Vagina (tissue), 2 donors: Measurements from ENCODE around the gene SLC38A4. TPM values are rescaled to one million over a fixed set of nuclear protein-coding genes. Genes with fewer than 3 reads are reported as not detected.

Experiments used
- DNase-seq, 2 donors: peaks; one replicate each; pipeline ENCODE4 v3.0.0-alpha.2; 2017; ENCODE audit errors: extremely low spot score in 2 of 2
- H3K27ac ChIP-seq: fragments of 200-600 bp; sonication (generic); one replicate; pipeline ENCODE4 v1.5.1; 2019
- H3K27me3 ChIP-seq: fragments of 200-600 bp; sonication (generic); one replicate; pipeline ENCODE4 v1.5.1; 2019
- H3K36me3 ChIP-seq, 2 donors: fragments of 200-600 bp; sonication (generic); one replicate each; pipeline ENCODE4 v1.5.1; 2017 to 2019
- H3K4me1 ChIP-seq: fragments of 200-600 bp; sonication (generic); one replicate; pipeline ENCODE4 v1.5.1; 2019
- H3K4me3 ChIP-seq, 2 donors: fragments of 200-600 bp; sonication (generic); 1 replicate in 1 of 2; 2 replicates in 1 of 2; pipeline ENCODE4 v1.5.1; 2016 to 2019
- H3K9me3 ChIP-seq: fragments of 200-600 bp; sonication (generic); one replicate; pipeline ENCODE4 v1.5.1; 2019
- POLR2A ChIP-seq, 2 donors: fragments of 450-650 bp; IDR thresholded peaks; one replicate each; pipeline ENCODE4 v1.6.1; 2017; ENCODE audit warnings: antibody characterized with exemption in 2 of 2, mild to moderate bottlenecking in 2 of 2, moderate library complexity in 2 of 2
- POLR2AphosphoS5 ChIP-seq, 2 donors: sonication (generic); formaldehyde crosslinking; IDR thresholded peaks; one replicate each; pipeline ENCODE4 v1.9.0; 2017; ENCODE audit warnings: antibody characterized with exemption in 2 of 2, mild to moderate bottlenecking in 2 of 2, low read depth in 1 of 2; ENCODE audit not compliant: insufficient read depth in 1 of 2
- intact Hi-C: fragments of 100-400 bp; cut with DNase I; formaldehyde crosslinking; loops from one replicate; pipeline ENCODE4 v1.15.1; 2023
- total RNA-seq: library from RNA; depleted of rRNA; stranded (reverse); fragments of >200 nt; gene quantifications from one replicate; pipeline ENCODE4 v1.2.3, GENCODE V29; 2016
- TF ChIP-seq, protein P1 (sequence below), 3 experiments: fragments of 450-650 bp in 2 of 3; fragments of 200-600 bp in 1 of 3; sonication (generic) in 1 of 3; IDR thresholded peaks; one replicate each; pipeline ENCODE4 v1.5.1; 2017 to 2019; ENCODE audit warnings: antibody characterized with exemption in 3 of 3, mild to moderate bottlenecking in 2 of 3, moderate library complexity in 2 of 3

The SLC38A4 gene
- total RNA-seq, 1 donor from 2014 or later: not detected

DNA sequence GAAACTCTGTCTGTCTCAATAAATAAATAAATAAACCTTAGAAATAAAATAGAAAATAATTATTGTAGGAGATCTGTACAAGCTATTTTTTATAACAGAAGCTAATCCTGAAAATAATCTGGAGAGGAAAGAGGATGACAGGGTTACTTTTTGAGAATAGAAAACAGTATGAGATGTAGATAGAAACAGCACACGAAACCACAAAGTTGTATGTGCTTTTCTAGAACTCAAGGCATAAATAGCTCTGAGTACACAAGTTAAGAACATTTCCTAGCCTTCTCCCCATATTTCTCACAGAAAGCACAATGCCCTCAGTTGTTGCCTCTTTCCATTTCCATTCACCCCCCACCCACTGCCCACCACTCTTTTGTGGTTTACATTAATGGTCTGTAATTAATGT, 35.7 kb downstream of the SLC38A4 start:
- no peak overlapping the region for H3K4me3 ChIP-seq
- no peaks in the 10 kb centered on the region for H3K27me3 ChIP-seq
- TF ChIP-seq, protein P1, sequence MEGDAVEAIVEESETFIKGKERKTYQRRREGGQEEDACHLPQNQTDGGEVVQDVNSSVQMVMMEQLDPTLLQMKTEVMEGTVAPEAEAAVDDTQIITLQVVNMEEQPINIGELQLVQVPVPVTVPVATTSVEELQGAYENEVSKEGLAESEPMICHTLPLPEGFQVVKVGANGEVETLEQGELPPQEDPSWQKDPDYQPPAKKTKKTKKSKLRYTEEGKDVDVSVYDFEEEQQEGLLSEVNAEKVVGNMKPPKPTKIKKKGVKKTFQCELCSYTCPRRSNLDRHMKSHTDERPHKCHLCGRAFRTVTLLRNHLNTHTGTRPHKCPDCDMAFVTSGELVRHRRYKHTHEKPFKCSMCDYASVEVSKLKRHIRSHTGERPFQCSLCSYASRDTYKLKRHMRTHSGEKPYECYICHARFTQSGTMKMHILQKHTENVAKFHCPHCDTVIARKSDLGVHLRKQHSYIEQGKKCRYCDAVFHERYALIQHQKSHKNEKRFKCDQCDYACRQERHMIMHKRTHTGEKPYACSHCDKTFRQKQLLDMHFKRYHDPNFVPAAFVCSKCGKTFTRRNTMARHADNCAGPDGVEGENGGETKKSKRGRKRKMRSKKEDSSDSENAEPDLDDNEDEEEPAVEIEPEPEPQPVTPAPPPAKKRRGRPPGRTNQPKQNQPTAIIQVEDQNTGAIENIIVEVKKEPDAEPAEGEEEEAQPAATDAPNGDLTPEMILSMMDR (IDR thresholded peaks at IDR 0.05): no peak
- TF ChIP-seq POLR2A (IDR thresholded peaks at IDR 0.05) (no peak), POLR2AphosphoS5 (IDR thresholded peaks at IDR 0.05; ENCODE audit: insufficient read depth in 1 of 2, low read depth in 1 of 2) (no peak)
- H3K4me1 ChIP-seq: peaks cover 1% of the 10 kb centered on the region
- no peak overlapping the region for H3K27ac ChIP-seq
- DNase-seq: no peak
- no peaks in the 10 kb centered on the region for H3K9me3 ChIP-seq
- H3K36me3 ChIP-seq: no peaks in the 10 kb centered on the region
- intact Hi-C loops: no loop called here

- H3K27ac ChIP-seq: no peak overlapping the region
- intact Hi-C loops: no loop called here
- no peaks in the 10 kb centered on the region for H3K36me3 ChIP-seq
- H3K4me1 ChIP-seq: peaks cover 7% of the 10 kb centered on the region
- DNase-seq: no peak
- no peak for TF ChIP-seq POLR2A (IDR thresholded peaks at IDR 0.05)
- TF ChIP-seq, protein P1 (IDR thresholded peaks at IDR 0.05): no peak
- no peaks in the 10 kb centered on the region for H3K9me3 ChIP-seq
- no peak overlapping the region for H3K4me3 ChIP-seq
- no peaks in the 10 kb centered on the region for H3K27me3 ChIP-seq
Measured at GRCh38 chr12:46788072-46788887, 37.5 kb downstream of the SLC38A4 start.

- Histone ChIP-seq H3K27ac (no peak overlapping the region), H3K4me3 (no peak overlapping the region), H3K4me1 (peaks cover 7% of the 10 kb centered on the region), H3K9me3 (no peaks in the 10 kb centered on the region), H3K27me3 (no peaks in the 10 kb centered on the region), H3K36me3 (no peaks in the 10 kb centered on the region)
- TF ChIP-seq, protein P1 (IDR thresholded peaks at IDR 0.05): no peak
- TF ChIP-seq POLR2A (IDR thresholded peaks at IDR 0.05) (no peak), POLR2AphosphoS5 (IDR thresholded peaks at IDR 0.05; ENCODE audit: insufficient read depth in 1 of 2, low read depth in 1 of 2) (no peak)
- DNase-seq: no peak
- intact Hi-C loops: no loop called here
Measured at GRCh38 chr12:46787496-46788055, 38.2 kb downstream of the SLC38A4 start.

- H3K27me3 ChIP-seq: no peaks in the 10 kb centered on the region
- peaks cover 7% of the 10 kb centered on the region for H3K4me1 ChIP-seq
- no peak overlapping the region for H3K27ac ChIP-seq
- intact Hi-C loops: no loop called here
- no peak for TF ChIP-seq POLR2A (IDR thresholded peaks at IDR 0.05)
- TF ChIP-seq, protein P1 (IDR thresholded peaks at IDR 0.05): no peak
- H3K36me3 ChIP-seq: no peaks in the 10 kb centered on the region
- H3K9me3 ChIP-seq: no peaks in the 10 kb centered on the region
- no peak for DNase-seq
- H3K4me3 ChIP-seq: no peak overlapping the region
Measured at GRCh38 chr12:46786774-46787173, 39.0 kb downstream of the SLC38A4 start.

- DNase-seq: no peak
- Histone ChIP-seq H3K27me3 (no peaks in the 10 kb centered on the region), H3K36me3 (no peaks in the 10 kb centered on the region), H3K9me3 (no peaks in the 10 kb centered on the region), H3K4me1 (peaks cover 7% of the 10 kb centered on the region), H3K27ac (no peak overlapping the region), H3K4me3 (no peak overlapping the region)
- intact Hi-C loops: no loop called here
- TF ChIP-seq POLR2A (IDR thresholded peaks at IDR 0.05) (no peak), POLR2AphosphoS5 (IDR thresholded peaks at IDR 0.05; ENCODE audit: insufficient read depth in 1 of 2, low read depth in 1 of 2) (no peak)
- TF ChIP-seq, protein P1 (IDR thresholded peaks at IDR 0.05): no peak
Measured at GRCh38 chr12:46785382-46785781, 40.4 kb downstream of the SLC38A4 start.
